RWPE2 (cell line): ENCODE results near the gene MCM3AP.
A peak's percentile ranks its signal among the peaks of the same experiment; 100 is the strongest.
"Not testable (repeated sequence)": the region's sequence is repeated elsewhere in the genome, so short reads cannot be mapped to it uniquely, and the experiment has no call there.

Experiments
- ATAC-seq: fragments of 200-7000 bp; cut with Tn5 transposase; 3 replicates; pipeline ENCODE4 v1.9.1; 2021; ENCODE audit warnings: low read depth
- DNase-seq: peaks from one replicate; pipeline ENCODE4 v3.0.0-alpha.2; 2020; ENCODE audit warnings: low spot score
- H3K27ac ChIP-seq: fragments of 450-650 bp; 2 replicates; pipeline ENCODE4 v1.5.1; 2017; ENCODE audit warnings: mild to moderate bottlenecking; ENCODE audit not compliant: poor library complexity, severe bottlenecking
- H3K27me3 ChIP-seq: fragments of 250-450 bp; sonication (Bioruptor Pico); 2 replicates; pipeline ENCODE4 v1.5.1; 2021; ENCODE audit warnings: mild to moderate bottlenecking, moderate library complexity; ENCODE audit not compliant: insufficient read depth, poor library complexity, severe bottlenecking
- H3K36me3 ChIP-seq: fragments of 250-450 bp; sonication (Bioruptor Pico); 2 replicates; pipeline ENCODE4 v1.5.1; 2020; ENCODE audit warnings: low read depth, mild to moderate bottlenecking, moderate library complexity
- H3K4me1 ChIP-seq: fragments of 250-450 bp; sonication (Bioruptor Pico); 2 replicates; pipeline ENCODE4 v1.5.1; 2021; ENCODE audit warnings: mild to moderate bottlenecking, moderate library complexity; ENCODE audit not compliant: insufficient read depth, poor library complexity, severe bottlenecking
- H3K4me3 ChIP-seq: fragments of 250-450 bp; sonication (Bioruptor Pico); 2 replicates; pipeline ENCODE4 v1.5.1; 2021; ENCODE audit warnings: mild to moderate bottlenecking, moderate library complexity; ENCODE audit not compliant: severe bottlenecking
- H3K9me3 ChIP-seq: fragments of 250-450 bp; sonication (Bioruptor Pico); 2 replicates; pipeline ENCODE4 v1.5.1; 2021; ENCODE audit warnings: mild to moderate bottlenecking, moderate library complexity; ENCODE audit not compliant: severe bottlenecking
- CTCF ChIP-seq: fragments of 450-650 bp; IDR thresholded peaks from one replicate; pipeline ENCODE4 v1.5.1; 2017; ENCODE audit warnings: mild to moderate bottlenecking, moderate library complexity; ENCODE audit not compliant: poor library complexity, severe bottlenecking

MCM3AP gene

GRCh38 chr21:46205166-46205565 is 80.2 kb downstream of the MCM3AP start:
- ATAC-seq (no peak), DNase-seq (peak; percentile 52)
- Histone ChIP-seq H3K4me1 (no peaks in the 10 kb centered on the region), H3K9me3 (no peaks in the 10 kb centered on the region), H3K27me3 (no peaks in the 10 kb centered on the region), H3K36me3 (peaks cover 85% of the 10 kb centered on the region), H3K4me3 (no peak overlapping the region), H3K27ac (no peak overlapping the region)
- TF ChIP-seq CTCF, result no peak

GRCh38 chr21:46203203-46203600 is 82.2 kb downstream of the MCM3AP start:
- H3K4me1 ChIP-seq, result no peaks in the 10 kb centered on the region
- no peak overlapping the region for H3K4me3 ChIP-seq
- DNase-seq (peak; percentile 27), ATAC-seq (no peak)
- no peak overlapping the region for H3K27ac ChIP-seq
- no peak for TF ChIP-seq CTCF
- no peaks in the 10 kb centered on the region for H3K27me3 ChIP-seq
- no peaks in the 10 kb centered on the region for H3K9me3 ChIP-seq
- H3K36me3 ChIP-seq, result peaks cover 90% of the 10 kb centered on the region

- Histone ChIP-seq H3K27me3 (no peaks in the 10 kb centered on the region), H3K36me3 (peaks cover 90% of the 10 kb centered on the region), H3K4me1 (no peaks in the 10 kb centered on the region), H3K9me3 (no peaks in the 10 kb centered on the region), H3K4me3 (no peak overlapping the region), H3K27ac (no peak overlapping the region)
- no peak for ATAC-seq
- DNase-seq, result peak; percentile 33
- TF ChIP-seq CTCF, result no peak
Measured at GRCh38 chr21:46202592-46203202, 82.7 kb downstream of the MCM3AP start.

GRCh38 chr21:46200877-46201803 is 84.3 kb downstream of the MCM3AP start:
- H3K36me3 ChIP-seq, result peaks cover 90% of the 10 kb centered on the region

GRCh38 chr21:46199436-46200373 is 85.7 kb downstream of the MCM3AP start:
- Histone ChIP-seq H3K9me3 (no peaks in the 10 kb centered on the region), H3K4me3 (no peak overlapping the region), H3K36me3 (peaks cover 90% of the 10 kb centered on the region), H3K27me3 (no peaks in the 10 kb centered on the region), H3K27ac (no peak overlapping the region), H3K4me1 (no peaks in the 10 kb centered on the region)
- no peak for ATAC-seq
- TF ChIP-seq CTCF, result no peak
- DNase-seq, result peak; percentile 24

More at GRCh38 chr21:46200877-46201803, 84.3 kb downstream of the MCM3AP start:
- not testable (repeated sequence) for H3K9me3 ChIP-seq, H3K4me3 ChIP-seq, DNase-seq, ATAC-seq, H3K27me3 ChIP-seq, H3K27ac ChIP-seq, H3K4me1 ChIP-seq
